Pancreas (tissue), 10 donors: ENCODE measurements around the gene PLCG2. TPM values are rescaled to one million over a fixed set of nuclear protein-coding genes. Genes with fewer than 3 reads are reported as not detected.

Experiments used
- ATAC-seq, 4 donors: fragments of 200-7000 bp; cut with Tn5 transposase; one replicate each; pipeline versions ENCODE4 v1.8.0 to v1.9.1; 2020; ENCODE audit warnings: mild to moderate bottlenecking in 4 of 4, moderate library complexity in 4 of 4
- DNase-seq, 6 donors: peaks; one replicate each; pipeline ENCODE4 v3.0.0-alpha.2; 2020
- FAIRE-seq: peaks from 2 replicates; lab custom pipeline; 2012; peaks lifted over from hg19 to GRCh38; lab: Jason Lieb, UNC
- H3K27ac ChIP-seq, 4 donors: fragments of 200-600 bp; sonication (generic); 1 replicate in 3 of 4; 2 replicates in 1 of 4; pipeline versions ENCODE4 v1.5.0 to v1.8.0; 2020
- H3K27me3 ChIP-seq, 4 donors: fragments of 200-600 bp; one replicate each; pipeline ENCODE4 v1.8.0; 2021
- H3K36me3 ChIP-seq, 3 donors: fragments of 200-600 bp; sonication (generic) in 1 of 3; one replicate each; pipeline versions ENCODE4 v1.5.0 to v1.8.0; 2020 to 2021
- H3K4me1 ChIP-seq, 3 donors: fragments of 200-600 bp; one replicate each; pipeline ENCODE4 v1.8.0; 2021
- H3K4me3 ChIP-seq, 4 donors: fragments of 200-600 bp; sonication (generic) in 2 of 4; one replicate each; pipeline versions ENCODE4 v1.5.0 to v1.8.0; 2020 to 2021
- H3K9me3 ChIP-seq, 4 donors: fragments of 200-600 bp; one replicate each; pipeline ENCODE4 v1.8.0; 2021
- WGBS, 2 donors: extraction: QIAGEN DNeasy Blood & Tissue Kit; methylation state at CpG; one replicate each; pipeline ENCODE4 v1.1.7; 2013; 5-methylcytosine and 5-hydroxymethylcytosine counted together
- intact Hi-C, 3 donors: fragments of 100-400 bp; cut with DNase I; formaldehyde crosslinking; loops; one replicate each; pipeline versions ENCODE4 v1.11.1 to v1.14.2; 2022
- polyA plus RNA-seq, 2 donors: library from polyadenylated mRNA; stranded (reverse); fragments of 200-250 nt; gene quantifications; one replicate each; pipeline ENCODE4 v1.2.3, GENCODE V29; 2013
- total RNA-seq, 6 donors: library from RNA; stranded (reverse); fragmentation: NEBNext Ultra II Directional in 4 of 6; extraction: Animal tissue kit (Norgen Biotek cat#: 25700) in 4 of 6; gene quantifications; one replicate each; pipeline versions ENCODE4 v1.2.1 to v1.2.4, GENCODE V29; 2021 to 2023
- TF ChIP-seq, protein P1 (sequence below), 4 donors: fragments of 200-600 bp; sonication (generic) in 3 of 4; IDR thresholded peaks; one replicate each; pipeline versions ENCODE4 v1.5.0 to v1.8.0; 2021; ENCODE audit warnings: antibody characterized with exemption in 4 of 4
- donor health status: healthy with polysubstance abuse.
- donor health status: DM: no; HTN: no; CAD: no; lungs with moderate emphysema.
- donor health status: DM: no; HTN: no; CAD: no.
- donor health status: control.
- donor health status: control.
- donor health status: Bipolar disorder and iron deficiency.
- donor health status: DM: yes; HTN: yes; CAD: no.
- donor health status: DM: no; HTN: no; CAD: no.
- donor health status: DM: no; HTN: no; CAD: no.
- donor health status: DM: yes; HTN: yes; CAD: no.

Gene PLCG2
- total and polyA plus RNA-seq, 8 donors: 3.7 to 23.6 (median 8.0) TPM

GRCh38 chr16:81940781-81941560 is 161.9 kb downstream of the PLCG2 start:
- ATAC-seq (peak in 3 of 4 donors; percentile 78 to 85 (median 83)), DNase-seq (peak in 1 of 6 donors; percentile 12), FAIRE-seq (peak; percentile 57)
- TF ChIP-seq, protein P1, sequence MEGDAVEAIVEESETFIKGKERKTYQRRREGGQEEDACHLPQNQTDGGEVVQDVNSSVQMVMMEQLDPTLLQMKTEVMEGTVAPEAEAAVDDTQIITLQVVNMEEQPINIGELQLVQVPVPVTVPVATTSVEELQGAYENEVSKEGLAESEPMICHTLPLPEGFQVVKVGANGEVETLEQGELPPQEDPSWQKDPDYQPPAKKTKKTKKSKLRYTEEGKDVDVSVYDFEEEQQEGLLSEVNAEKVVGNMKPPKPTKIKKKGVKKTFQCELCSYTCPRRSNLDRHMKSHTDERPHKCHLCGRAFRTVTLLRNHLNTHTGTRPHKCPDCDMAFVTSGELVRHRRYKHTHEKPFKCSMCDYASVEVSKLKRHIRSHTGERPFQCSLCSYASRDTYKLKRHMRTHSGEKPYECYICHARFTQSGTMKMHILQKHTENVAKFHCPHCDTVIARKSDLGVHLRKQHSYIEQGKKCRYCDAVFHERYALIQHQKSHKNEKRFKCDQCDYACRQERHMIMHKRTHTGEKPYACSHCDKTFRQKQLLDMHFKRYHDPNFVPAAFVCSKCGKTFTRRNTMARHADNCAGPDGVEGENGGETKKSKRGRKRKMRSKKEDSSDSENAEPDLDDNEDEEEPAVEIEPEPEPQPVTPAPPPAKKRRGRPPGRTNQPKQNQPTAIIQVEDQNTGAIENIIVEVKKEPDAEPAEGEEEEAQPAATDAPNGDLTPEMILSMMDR (IDR thresholded peaks at IDR 0.05): peak in 3 of 4 donors; percentile 39 to 52 (median 50)
- H3K27ac ChIP-seq: no peak overlapping the region
- H3K36me3 ChIP-seq: no peaks in the 10 kb centered on the region
- H3K9me3 ChIP-seq: no peaks in the 10 kb centered on the region
- no peak overlapping the region for H3K4me3 ChIP-seq
- 15 to 16% methylated on average over 3 of the region's 3 CpGs for WGBS, 2 donors
- intact Hi-C loops: loop anchor here in 1 of 3 donors (5.0 kb wide), 1 partner anchor 286 kb away; no protein-coding TSS in a partner anchor
- no peaks in the 10 kb centered on the region for H3K27me3 ChIP-seq
- no peaks in the 10 kb centered on the region for H3K4me1 ChIP-seq

DNA sequence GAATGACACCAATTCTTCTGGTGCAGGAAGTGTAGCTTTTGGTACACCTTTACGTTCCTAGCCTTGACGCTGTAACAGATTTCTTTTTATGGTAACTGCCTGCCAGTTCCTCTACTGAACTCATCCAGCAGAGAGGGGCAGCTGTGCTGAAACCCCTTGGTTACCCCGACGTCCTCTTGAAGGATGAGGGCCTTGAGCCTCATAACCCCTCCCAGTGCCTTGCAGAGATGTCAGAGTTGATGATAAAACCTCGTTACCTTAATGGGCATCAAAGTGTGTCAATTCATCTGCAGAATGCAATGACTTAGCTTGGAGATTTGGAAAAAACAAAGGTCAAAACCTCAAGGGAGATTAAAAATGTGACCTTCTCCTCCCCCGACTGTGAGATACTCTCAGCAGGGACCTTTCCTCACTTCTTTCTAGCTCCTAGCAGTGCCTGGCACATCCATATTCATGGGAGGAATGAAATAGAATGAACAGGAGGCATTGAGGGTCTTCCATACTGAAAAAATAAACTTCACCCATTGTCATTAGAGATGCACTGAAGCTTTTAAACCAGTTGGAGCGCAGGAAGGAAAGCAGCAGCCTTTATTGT is 163.0 kb downstream of the PLCG2 start:
- intact Hi-C loops: loop anchor here in 1 of 3 donors (5.0 kb wide), 1 partner anchor 285 kb away; no protein-coding TSS in a partner anchor
- Histone ChIP-seq H3K27me3 (no peaks in the 10 kb centered on the region), H3K4me1 (no peaks in the 10 kb centered on the region), H3K27ac (no peak overlapping the region), H3K4me3 (no peak overlapping the region), H3K36me3 (no peaks in the 10 kb centered on the region), H3K9me3 (no peaks in the 10 kb centered on the region)
- TF ChIP-seq, protein P1 (IDR thresholded peaks at IDR 0.05): no peak
- 50 to 55% methylated on average over 7 of the region's 7 CpGs for WGBS, 2 donors
- FAIRE-seq (no peak), DNase-seq (no peak), ATAC-seq (no peak)

DNA sequence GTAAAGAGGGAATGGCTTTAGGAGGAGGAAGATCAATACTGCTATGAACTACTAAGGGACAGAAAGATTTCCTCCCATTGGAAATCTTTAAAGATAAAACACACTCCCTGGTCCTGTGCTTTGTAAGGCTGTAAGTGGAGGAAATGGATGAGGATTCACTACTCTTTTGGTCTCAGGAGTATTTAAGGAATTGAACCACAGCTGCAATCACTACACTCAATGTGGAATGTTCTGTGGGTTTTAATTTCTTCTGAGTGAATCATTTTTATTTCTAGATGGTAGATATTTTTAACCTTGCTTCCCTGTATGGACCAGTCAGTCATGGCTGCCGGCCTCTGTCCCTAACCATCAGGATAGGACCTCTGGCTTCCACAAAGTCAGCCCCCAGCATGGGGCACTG is 166.6 kb downstream of the PLCG2 start:
- no peak for DNase-seq
- intact Hi-C loops: no loop called here
- ATAC-seq: peak in 1 of 4 donors; percentile 51
- H3K36me3 ChIP-seq: peaks cover 0 to 3% (median 0%) of the 10 kb centered on the region in 3 donors
- no peak for FAIRE-seq
- WGBS, 2 donors: 68 to 90% methylated on average over 1 of the region's 1 CpG
- no peak overlapping the region for H3K4me3 ChIP-seq
- H3K27me3 ChIP-seq: no peaks in the 10 kb centered on the region
- no peaks in the 10 kb centered on the region for H3K9me3 ChIP-seq
- no peak overlapping the region for H3K27ac ChIP-seq
- no peaks in the 10 kb centered on the region for H3K4me1 ChIP-seq
- TF ChIP-seq, protein P1 (IDR thresholded peaks at IDR 0.05): no peak

GRCh38 chr16:81946206-81946605 is 167.1 kb downstream of the PLCG2 start:
- no peak for DNase-seq
- no peaks in the 10 kb centered on the region for H3K9me3 ChIP-seq
- no peak for FAIRE-seq
- 76 to 87% methylated on average over 5 of the region's 5 CpGs for WGBS, 2 donors
- no peak overlapping the region for H3K27ac ChIP-seq
- peaks cover 0 to 3% (median 0%) of the 10 kb centered on the region in 3 donors for H3K36me3 ChIP-seq
- H3K27me3 ChIP-seq: no peaks in the 10 kb centered on the region
- no peak for ATAC-seq
- intact Hi-C loops: no loop called here
- TF ChIP-seq, protein P1 (IDR thresholded peaks at IDR 0.05): no peak
- no peak overlapping the region for H3K4me3 ChIP-seq
- no peaks in the 10 kb centered on the region for H3K4me1 ChIP-seq
